H4 (cell line): ENCODE measurements around the gene ZBED3. TPM values are rescaled to one million over a fixed set of nuclear protein-coding genes. Genes with fewer than 3 reads are reported as not detected.
A peak's percentile ranks its signal among the peaks of the same experiment; 100 is the strongest.
"Not testable (repeated sequence)": the region's sequence is repeated elsewhere in the genome, so short reads cannot be mapped to it uniquely, and the experiment has no call there.

ENCODE experiments used
- DNase-seq: peaks from one replicate; pipeline ENCODE4 v3.0.0-alpha.2; 2015; ENCODE audit warnings: low spot score
- total RNA-seq: library from RNA; depleted of rRNA; stranded (reverse); fragments of >200 nt; shearing (Covaris generic); gene quantifications from 2 replicates; pipeline ENCODE4 v1.2.3, GENCODE V29; 2014; rRNA removed

Gene ZBED3, protein sequence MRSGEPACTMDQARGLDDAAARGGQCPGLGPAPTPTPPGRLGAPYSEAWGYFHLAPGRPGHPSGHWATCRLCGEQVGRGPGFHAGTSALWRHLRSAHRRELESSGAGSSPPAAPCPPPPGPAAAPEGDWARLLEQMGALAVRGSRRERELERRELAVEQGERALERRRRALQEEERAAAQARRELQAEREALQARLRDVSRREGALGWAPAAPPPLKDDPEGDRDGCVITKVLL
- 0.90 and 1.3 TPM in 2 replicates for total RNA-seq

DNA sequence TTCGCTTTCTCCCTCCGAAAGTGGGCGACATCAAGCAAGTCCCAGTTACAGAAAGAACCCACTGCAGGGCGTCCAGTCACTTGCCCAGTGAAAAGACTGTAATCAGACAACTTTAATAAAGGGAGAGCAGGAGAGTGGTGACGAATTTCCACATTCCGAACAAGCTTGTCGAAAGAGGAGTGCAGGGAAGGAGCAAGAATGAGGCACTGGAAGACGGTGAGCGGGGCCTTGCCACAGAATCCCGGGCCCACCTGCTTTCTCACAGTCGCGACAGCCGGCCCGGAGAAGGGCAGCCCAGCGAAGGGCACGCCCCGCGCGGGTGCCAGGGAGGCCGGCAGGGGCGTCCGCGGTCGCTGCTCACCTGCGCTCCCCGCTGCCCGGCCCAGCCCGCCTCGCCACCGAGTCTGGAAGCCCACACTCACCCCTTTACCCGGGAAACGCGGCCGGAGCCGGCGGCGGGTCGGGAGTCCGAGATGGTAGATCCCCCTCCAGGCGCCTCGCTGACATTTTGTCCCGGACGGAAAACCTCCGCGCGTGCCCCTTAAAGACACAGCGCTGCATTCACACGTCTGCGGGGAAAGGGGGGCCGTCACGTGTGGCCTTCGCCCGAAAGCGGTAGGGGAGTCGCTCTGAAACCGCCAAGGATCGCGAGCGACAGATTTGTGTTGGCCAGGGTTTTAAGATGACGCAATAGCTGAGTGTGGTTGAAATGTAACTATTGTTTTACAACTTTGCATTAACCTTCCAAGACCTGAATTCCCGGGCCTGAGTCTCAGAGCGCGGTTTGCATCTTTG is at the start of gene ZBED3:
Gene ZBED3, minus strand, starts transcription at position 597 of the 795 bp plus-strand sequence. CDS start 9,407 bp downstream, outside the sequence.
- peak; percentile 85 for DNase-seq

DNA sequence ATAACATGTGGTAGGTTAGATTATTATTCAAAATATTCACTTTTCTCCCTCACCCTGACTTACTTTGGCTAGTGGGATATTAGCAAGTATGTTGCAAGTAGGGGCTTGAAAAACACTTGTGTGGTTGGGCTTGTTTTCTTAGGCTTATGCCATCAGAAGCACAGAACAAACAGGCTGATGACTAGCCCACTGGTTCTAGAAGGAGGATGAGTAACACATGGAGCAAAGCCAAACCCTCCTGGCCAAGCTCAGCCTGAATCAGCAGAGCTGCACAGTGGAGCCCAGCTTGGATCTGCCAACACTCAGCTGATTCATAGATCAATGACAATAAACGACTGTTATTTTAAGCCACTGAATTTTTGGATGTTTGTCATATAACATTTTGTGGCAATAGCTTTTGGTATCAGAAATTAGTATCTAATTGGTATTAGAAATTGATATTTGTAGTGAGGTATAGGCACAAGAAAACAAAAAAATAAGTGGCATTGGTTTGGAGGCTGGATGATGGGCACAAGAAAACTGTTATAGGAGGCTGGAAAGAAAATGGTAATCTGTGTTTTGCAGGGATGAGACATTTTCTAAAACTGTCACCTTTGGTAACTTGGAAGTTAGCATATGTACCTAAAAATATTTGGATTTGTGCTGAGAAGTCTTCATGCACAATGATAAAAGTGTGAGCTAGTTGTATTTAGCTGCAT is 46.1 kb upstream of the ZBED3 start:
- peak; percentile 88 for DNase-seq

DNA sequence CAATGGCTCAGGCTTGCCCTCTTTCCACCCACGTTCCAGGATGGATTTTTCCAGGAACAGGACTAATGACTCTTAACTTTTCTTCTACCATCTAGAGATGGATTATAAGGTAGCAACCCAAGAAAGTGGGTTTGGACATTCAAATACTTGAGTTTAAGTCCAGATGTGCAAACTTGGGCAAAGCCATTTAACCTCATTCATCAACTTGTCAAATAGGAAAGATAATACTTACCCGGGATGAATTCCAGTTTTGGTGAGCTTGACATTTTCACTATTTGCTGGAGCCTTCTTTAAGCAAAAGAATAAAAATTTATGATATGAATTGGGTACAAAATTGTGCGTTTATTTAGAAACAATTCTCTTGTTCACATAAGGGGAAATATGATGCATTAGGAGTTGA is 44.3 kb upstream of the ZBED3 start:
- DNase-seq = no peak

DNA sequence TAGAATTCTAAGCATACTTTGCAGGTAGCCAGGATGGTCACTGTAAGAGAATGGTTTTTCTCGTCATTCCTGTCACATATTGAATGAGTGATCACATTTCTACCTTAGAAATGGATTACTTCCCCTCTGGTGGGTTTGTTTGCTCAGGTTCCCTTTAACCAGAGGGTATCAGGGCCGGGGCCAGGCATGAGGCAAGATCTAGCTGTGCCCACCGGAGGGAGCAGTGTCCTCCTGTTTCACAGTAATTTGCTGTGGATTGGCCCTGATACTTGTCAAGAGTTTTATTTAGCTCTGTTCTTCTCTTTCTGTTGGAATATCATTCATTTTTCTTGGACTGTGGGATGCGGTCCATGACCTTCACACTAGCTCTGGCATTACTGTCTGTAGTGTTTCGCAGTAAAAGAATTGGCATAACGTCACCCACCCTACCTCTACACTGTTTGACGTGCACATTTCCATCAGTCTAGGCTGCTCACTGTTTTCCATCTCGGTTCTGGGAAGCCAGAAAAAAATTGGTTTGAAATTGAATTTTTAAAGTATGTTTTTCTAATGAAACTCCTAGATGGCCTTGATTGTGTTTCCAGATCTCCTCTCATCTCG is 42.4 kb upstream of the ZBED3 start:
- DNase-seq = no peak

DNA sequence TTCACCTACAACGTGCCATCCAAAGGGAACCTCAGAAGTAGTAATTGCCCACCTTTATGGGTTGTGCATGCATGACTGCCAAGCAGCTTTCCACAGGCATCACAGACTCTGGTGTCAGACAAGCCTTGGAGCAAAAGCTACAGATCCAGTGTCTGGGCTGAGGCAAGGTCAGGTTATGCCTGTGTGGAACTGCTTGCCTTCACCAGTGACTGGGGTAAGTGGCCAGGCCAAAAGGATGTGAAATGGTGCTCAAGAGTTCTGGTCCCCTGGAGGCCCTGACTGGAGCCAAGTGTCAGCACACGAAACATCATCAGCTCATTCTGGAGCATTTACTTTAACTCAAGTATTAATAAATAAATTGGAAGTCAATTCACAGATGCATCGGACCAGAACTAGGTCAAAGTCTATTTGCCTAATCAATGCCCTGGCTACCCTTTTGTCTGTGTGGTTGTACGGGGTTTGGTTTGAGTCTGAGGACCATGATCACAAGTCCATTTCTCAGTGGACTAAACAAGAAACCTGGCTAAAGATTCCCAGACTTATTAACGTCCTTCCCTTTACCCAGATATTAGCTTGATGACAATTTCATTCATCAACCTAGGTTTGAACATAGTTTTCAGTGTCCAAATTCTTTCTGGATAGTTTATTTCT is 41.5 kb upstream of the ZBED3 start:
- no peak for DNase-seq

DNA sequence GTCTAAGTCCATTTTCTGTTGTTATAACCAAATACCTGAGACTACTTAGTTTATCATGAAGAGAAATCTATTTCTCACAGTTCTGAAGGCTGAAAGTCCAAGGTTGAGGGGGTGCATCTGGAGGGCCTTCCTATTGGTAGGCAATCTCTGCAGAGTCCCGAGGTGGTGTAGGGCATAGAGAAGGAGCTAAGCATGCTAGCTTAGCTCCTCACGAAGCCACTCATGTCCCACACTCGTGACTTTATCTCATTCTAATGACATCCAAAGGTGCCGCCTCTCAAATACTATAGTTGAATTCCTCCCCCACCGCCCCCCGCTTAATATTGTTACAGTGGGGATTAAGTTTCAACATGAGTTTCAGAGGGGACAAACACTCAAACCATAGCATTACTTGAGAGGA is 36.0 kb upstream of the ZBED3 start:
- DNase-seq = no peak

DNA sequence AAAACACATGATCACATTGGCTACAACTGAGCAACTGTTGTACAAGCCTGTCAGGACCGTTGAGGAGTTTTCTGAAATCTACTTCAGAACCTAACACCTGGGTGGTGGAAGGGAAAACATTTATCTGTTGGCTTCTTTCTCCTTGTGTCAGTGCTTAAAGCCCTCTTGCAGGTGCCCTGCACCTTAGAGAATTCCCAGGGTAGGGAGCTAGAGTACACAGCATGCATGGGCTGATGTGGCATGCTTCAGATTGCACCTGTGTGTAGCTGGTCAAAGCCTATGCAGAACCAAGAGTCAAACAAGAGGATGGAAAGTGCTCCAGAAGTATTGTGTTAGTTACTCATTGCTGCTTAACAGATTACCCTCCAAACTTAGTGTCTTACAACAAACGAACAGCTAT is 33.6 kb upstream of the ZBED3 start:
- DNase-seq = no peak

DNA sequence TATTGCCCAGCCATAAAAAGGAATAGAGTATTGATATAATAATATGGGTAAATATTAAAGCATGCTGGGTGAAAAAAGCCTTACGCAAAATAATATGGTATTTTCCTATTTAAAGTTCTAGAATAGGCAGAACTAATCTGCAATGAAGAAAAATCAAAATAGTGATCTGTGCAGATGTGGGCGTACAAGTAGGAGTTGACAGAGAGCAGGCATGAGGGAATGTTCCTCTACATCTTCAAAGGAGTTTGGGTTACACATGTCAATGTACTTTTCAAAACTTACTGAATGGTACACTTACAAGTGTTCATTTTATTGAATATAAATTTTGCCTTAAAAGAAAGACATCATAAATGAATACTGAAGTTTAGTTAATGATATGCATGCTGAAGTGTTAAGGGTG is 33.0 kb upstream of the ZBED3 start:
- no peak for DNase-seq

DNA sequence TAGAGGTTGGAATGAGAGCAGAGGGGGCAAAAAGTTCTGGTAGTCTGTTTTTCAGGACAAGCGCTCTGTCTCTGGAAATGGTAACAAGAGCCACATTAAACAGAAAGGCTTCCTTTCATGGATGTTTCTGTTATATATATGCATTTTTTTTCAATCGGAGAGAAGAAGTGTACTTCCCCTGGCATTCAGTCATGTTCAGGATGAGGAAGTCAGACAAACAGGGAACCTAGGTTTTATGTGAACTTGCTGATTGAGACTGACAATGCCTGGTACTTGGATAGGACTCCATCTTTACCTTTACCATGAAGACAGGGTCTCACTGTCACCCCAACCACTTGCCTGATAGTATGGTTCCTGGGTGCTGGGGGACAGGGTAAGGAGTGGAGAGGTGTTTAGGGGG is 30.1 kb upstream of the ZBED3 start:
- DNase-seq = no peak

DNA sequence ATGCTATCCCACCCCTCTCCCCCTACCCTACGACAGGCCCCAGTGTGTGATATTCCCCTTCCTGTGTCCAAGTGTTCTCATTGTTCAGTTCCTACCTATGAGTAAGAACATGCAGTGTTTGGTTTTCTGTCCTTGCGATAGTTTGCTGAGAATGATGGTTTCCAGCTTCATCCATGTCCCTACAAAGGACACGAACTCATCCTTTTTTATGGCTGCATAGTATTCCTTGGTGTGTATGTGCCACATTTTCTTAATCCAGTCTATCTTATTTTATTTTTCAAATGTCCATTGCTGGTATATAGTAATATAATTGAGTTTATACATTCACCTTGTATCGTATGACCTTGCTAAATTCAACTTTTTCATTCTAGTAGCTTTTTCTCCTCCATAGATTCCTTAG is 19.9 kb upstream of the ZBED3 start:
- DNase-seq = not testable (repeated sequence)

DNA sequence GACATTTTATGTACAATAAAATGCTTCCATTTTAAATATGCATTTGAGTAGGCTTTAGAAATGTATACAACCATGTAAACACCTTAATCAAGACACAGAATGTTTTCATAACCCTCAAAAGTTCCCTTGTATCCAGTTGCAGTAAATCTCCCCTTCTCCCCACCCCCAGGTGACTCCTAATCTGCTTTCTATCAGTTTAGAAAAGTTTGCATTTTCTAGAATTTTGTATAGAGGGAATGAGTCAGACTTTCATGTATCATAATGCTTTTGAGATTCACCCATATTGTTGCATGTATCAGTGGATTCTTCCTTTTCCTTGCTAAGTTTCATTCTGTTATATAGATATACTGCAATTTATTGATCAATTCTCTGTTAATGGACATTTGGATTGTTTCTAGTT is 17.7 kb upstream of the ZBED3 start:
- DNase-seq = no peak

DNA sequence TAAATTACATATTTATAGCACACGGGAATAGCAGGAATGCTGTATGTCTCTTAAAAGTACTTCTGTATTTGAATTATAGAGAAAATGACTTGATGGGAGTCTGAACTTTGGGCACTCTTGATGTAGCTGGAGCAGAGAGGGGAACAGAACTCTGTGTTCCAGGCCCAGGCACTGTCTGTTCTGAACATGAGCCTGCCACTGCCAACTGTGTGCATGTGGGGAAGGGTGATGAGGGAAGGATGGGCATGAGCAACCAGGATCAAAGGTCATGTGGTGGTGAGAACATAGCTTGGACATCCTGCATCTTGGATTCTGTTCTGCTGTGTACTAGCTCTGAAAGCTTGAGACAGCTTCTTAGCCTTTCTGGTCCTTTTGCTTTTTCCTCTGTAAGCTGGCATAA is 16.4 kb upstream of the ZBED3 start:
- no peak for DNase-seq

DNA sequence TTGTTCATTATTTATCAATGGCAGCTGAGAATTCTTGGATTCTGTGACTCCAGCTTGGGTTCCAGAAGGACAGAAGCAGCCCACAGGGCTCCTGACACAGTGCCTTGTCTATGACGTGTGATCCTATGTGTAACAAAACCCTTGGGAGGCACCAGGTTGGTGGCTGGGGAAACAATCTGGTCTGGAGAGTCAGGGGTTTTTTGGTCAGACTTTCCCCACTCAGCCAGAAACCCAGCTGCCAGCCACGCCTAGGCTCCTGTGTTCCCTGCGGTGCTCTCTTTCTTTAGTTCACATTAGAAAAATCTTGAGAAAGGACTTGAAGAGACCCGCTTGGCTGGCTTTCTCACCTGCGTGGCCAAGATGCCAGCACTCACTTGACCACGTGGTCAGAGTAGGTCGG is 15.5 kb upstream of the ZBED3 start:
- no peak for DNase-seq

DNA sequence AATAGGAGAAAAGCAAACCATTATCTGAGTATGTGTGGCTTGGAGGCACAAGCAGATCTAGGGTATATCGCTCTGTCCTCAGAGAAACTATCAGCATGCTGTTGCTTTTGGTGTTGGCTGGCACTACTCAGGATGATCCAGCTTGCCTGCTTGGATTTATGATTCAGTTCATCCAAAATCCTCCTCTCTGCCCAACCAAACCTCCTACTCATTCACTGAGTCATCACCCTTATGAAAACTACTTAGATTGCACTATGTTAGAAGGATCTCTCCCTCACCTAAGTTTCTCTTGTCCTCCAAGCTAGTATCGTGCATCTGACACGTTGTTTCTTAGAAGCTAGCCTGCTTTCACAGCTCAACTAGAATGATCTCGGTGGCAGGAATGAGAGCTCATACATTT is 14.2 kb upstream of the ZBED3 start:
- no peak for DNase-seq

DNA sequence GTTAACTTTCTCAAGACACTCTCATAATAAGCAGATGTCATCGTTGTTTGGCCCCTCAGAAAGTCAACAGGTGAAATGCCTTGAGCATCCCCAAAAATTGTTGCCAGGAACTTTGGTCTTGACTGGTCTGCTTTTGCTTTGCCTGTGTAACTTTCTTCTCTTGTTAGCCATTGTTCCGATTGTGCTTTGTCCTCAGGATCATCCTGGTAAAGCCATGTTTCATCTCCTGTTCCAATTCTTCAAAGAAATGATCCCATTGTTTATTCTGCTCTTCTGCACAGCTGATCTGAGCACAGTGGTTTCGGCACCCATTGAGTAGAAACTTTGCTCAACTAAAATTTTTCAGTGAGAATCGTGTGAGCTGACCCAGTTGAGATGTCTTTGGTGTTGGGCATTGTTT is 8.1 kb upstream of the ZBED3 start:
- no peak for DNase-seq

DNA sequence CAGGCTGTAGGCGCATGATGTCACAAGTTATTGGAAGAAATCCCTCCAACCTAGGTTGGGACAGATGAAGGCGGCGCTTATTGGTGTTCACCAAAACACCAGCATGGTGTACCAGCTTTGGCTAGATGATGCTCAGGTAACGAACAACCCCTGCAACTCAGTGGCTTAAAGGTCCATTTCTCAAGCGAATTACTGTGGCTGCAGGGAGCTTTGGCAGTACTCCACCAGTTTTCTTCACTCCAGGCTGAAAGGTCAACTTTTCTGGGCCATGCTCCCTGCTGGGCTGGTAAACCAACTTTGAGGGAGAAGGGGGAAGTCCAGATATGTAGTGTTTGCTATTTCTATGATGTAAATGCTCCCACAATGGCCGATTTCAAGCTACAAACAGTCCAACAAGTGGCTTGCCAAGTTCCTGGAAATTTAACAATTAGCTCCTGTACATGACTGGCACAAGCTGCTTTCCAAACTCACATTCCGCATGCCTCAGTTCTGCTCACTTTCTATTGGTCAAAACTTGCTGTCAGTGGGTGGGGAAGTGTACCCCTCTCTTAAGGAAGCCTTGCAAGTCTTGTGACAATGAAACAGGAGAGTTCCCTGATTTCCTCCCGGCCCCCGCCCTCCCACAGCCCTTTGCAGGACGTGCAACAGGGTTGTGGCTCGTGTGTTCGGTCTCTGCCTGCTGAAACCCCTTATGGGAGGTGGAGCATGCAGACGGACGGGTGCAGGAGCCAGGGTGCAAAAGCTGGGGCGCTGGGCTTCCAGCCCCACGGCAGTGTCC is 588 bp upstream of the ZBED3 start:
- DNase-seq = no peak

DNA sequence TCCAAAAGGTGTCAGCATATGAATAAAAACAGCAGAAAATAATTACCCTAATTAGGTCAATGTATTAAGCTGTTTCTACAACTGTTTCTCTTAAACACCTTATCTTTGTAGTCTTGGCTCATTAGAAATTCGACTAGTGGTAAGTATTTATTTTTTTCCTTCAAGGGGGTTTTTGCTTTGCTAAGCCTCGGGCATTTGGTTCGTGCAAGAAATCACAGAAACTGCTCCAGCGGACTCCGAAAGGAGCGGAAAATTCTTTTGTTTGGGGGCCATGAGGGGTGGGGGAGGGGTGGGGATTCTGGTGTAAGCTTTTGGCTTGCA is 757 bp downstream of the ZBED3 start:
- no peak for DNase-seq

DNA sequence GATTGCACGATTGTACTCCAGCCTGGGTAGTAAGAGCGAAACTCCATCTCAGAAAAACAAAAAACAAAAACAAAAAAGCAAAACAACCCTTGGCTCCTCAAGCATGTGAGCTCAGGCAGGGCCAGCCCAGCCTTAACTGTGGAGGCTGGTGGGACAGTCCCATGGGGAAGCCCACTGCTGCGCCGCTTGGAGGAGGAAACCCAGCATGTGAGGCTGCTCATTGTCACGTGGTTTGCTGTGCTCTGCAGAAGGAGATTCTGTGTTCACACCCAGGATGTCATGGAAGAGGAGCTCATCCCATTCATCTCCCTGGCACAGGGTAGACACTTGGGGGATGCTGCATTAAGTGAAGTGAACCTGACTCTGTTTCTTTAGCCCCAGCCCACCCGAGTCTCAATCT is 4.0 kb downstream of the ZBED3 start:
- DNase-seq = no peak

DNA sequence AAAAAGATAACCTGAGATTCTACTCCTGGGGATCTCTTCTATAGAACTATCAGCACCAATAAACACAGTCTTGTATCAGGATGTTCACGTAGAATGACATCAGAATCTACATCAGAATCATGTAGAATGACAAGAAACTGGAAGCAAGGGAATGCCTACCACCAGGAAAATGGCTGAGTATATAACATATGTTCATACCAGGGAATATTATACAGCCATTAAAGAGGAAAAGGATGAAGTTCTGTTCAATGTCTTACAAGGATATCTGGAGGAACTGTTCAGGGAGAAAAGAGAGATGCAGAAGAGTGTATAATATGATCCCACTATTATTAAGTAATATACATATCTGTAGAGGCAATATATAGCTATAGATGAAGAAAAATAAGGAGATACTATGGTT is 4.8 kb downstream of the ZBED3 start:
- DNase-seq = no peak

DNA sequence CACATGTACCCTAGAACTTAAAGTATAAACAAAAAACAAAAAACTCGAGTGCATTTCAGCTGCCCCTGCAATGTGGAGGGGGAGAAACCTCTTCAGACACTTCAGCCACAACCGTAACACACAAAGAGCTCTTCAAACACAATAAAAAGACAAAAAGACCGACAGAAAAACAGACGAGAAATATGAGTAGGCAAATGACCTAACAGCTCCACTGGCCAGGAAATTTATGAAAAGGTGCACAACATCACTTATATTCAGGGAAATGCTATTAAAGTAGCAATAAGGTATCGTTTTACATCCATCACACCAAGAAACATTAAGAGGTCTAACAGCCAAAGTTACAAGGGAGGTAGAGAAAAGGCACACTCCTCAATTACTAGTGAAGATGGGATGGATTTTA is 6.2 kb downstream of the ZBED3 start:
- no peak for DNase-seq

DNA sequence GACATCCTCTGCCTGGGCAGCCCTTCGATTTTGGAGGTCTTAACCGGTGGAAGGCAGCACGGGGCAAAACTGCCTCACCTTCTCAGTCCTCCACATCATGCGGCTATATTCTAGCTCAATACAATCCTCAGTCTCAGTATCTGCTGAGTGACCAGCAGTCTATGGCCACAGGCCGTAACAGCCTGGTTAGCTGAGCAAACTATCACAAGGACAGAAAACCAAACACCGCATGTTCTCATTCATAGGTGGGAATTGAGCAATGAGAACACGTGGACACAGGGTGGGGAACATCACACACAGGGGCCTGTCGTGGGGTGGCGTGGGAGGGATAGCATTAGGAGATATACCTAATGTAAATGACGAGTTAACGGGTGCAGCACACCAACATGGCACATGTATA is 6.6 kb downstream of the ZBED3 start:
- not testable (repeated sequence) for DNase-seq
